B cell (primary cell): Measurements from ENCODE around the gene HAGH.

ENCODE experiments used
- EZH2 ChIP-seq: IDR thresholded peaks from 2 replicates; pipeline ENCODE4 v1.6.1; 2012; ENCODE audit warnings: borderline replicate concordance, low read depth, mild to moderate bottlenecking, moderate library complexity, low read length; ENCODE audit not compliant: insufficient read depth, poor library complexity, severe bottlenecking
- TF ChIP-seq, protein P1 (sequence below): fragments of 200-600 bp; IDR thresholded peaks from one replicate; pipeline ENCODE4 v1.8.0; 2022; ENCODE audit warnings: antibody characterized with exemption, mild to moderate bottlenecking

DNA sequence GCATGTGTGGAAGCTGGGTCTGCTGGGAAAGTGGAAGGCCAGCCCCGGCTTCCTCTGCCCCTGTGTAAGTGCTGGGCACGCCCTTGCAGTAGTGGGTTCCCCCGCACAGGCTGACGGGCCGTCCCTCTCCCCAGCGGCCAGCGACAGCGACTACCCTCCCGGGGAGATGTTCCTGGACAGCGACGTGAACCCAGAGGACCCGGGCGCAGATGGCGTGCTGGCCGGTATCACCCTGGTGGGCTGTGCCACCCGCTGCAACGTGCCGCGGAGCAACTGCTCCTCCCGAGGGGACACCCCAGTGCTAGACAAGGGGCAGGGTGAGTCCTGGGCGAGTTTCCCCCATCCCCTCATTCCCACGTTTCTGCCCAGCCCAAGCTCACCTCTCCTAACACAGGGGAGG is 60.8 kb downstream of the HAGH start:
- TF ChIP-seq, protein P1, sequence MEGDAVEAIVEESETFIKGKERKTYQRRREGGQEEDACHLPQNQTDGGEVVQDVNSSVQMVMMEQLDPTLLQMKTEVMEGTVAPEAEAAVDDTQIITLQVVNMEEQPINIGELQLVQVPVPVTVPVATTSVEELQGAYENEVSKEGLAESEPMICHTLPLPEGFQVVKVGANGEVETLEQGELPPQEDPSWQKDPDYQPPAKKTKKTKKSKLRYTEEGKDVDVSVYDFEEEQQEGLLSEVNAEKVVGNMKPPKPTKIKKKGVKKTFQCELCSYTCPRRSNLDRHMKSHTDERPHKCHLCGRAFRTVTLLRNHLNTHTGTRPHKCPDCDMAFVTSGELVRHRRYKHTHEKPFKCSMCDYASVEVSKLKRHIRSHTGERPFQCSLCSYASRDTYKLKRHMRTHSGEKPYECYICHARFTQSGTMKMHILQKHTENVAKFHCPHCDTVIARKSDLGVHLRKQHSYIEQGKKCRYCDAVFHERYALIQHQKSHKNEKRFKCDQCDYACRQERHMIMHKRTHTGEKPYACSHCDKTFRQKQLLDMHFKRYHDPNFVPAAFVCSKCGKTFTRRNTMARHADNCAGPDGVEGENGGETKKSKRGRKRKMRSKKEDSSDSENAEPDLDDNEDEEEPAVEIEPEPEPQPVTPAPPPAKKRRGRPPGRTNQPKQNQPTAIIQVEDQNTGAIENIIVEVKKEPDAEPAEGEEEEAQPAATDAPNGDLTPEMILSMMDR, result no peak
- no peak for TF ChIP-seq EZH2
